Measurements from ENCODE around the gene TECPR2.
"Not testable (repeated sequence)": the region's sequence is repeated elsewhere in the genome, so short reads cannot be mapped to it uniquely, and the experiment has no call there.

TECPR2 gene

GRCh38 chr14:102323102-102323501 lies 39.6 kb upstream of the TECPR2 start:
- no peak overlapping the region for H3K4me3 ChIP-seq (ENCODE audit: low read length)
- TF ChIP-seq ZNF274 (IDR thresholded peaks at IDR 0.05; ENCODE audit: low read depth, low read length): no peak

GRCh38 chr14:102325791-102326345 lies 36.9 kb upstream of the TECPR2 start:
- no peak overlapping the region for H3K4me3 ChIP-seq (ENCODE audit: low read length)
- no peak for TF ChIP-seq ZNF274 (IDR thresholded peaks at IDR 0.05; ENCODE audit: low read depth, low read length)

- no peak for TF ChIP-seq ZNF274 (IDR thresholded peaks at IDR 0.05; ENCODE audit: low read depth, low read length)
- no peak overlapping the region for H3K4me3 ChIP-seq (ENCODE audit: low read length)
Measured at GRCh38 chr14:102326583-102326982, 36.2 kb upstream of the TECPR2 start.

- H3K4me3 ChIP-seq (ENCODE audit: low read length): not testable (repeated sequence)
Measured at GRCh38 chr14:102329381-102329780, 33.4 kb upstream of the TECPR2 start.

GRCh38 chr14:102330806-102331205 lies 31.9 kb upstream of the TECPR2 start:
- no peak overlapping the region for H3K4me3 ChIP-seq (ENCODE audit: low read length)
- no peak for TF ChIP-seq ZNF274 (IDR thresholded peaks at IDR 0.05; ENCODE audit: low read depth, low read length)

GRCh38 chr14:102333390-102333789 lies 29.4 kb upstream of the TECPR2 start:
- no peak overlapping the region for H3K4me3 ChIP-seq (ENCODE audit: low read length)
- no peak for TF ChIP-seq ZNF274 (IDR thresholded peaks at IDR 0.05; ENCODE audit: low read depth, low read length)

GRCh38 chr14:102333795-102334705 lies 28.7 kb upstream of the TECPR2 start:
- no peak overlapping the region for H3K4me3 ChIP-seq (ENCODE audit: low read length)
- TF ChIP-seq ZNF274 (IDR thresholded peaks at IDR 0.05; ENCODE audit: low read depth, low read length): no peak

- H3K4me3 ChIP-seq (ENCODE audit: low read length): no peak overlapping the region
- TF ChIP-seq ZNF274 (IDR thresholded peaks at IDR 0.05; ENCODE audit: low read depth, low read length): no peak
Measured at GRCh38 chr14:102335163-102335562, 27.6 kb upstream of the TECPR2 start.

GRCh38 chr14:102338724-102339123 lies 24.0 kb upstream of the TECPR2 start:
- TF ChIP-seq ZNF274 (IDR thresholded peaks at IDR 0.05; ENCODE audit: low read depth, low read length): no peak
- no peak overlapping the region for H3K4me3 ChIP-seq (ENCODE audit: low read length)

GRCh38 chr14:102341566-102341965 lies 21.2 kb upstream of the TECPR2 start:
- H3K4me3 ChIP-seq (ENCODE audit: low read length): no peak overlapping the region
- no peak for TF ChIP-seq ZNF274 (IDR thresholded peaks at IDR 0.05; ENCODE audit: low read depth, low read length)

- H3K4me3 ChIP-seq (ENCODE audit: low read length): no peak overlapping the region
- TF ChIP-seq ZNF274 (IDR thresholded peaks at IDR 0.05; ENCODE audit: low read depth, low read length): no peak
Measured at GRCh38 chr14:102342238-102342637, 20.5 kb upstream of the TECPR2 start.

- H3K4me3 ChIP-seq (ENCODE audit: low read length): no peak overlapping the region
- TF ChIP-seq ZNF274 (IDR thresholded peaks at IDR 0.05; ENCODE audit: low read depth, low read length): no peak
Measured at GRCh38 chr14:102344084-102344483, 18.7 kb upstream of the TECPR2 start.

- H3K4me3 ChIP-seq (ENCODE audit: low read length): no peak overlapping the region
- no peak for TF ChIP-seq ZNF274 (IDR thresholded peaks at IDR 0.05; ENCODE audit: low read depth, low read length)
Measured at GRCh38 chr14:102344485-102344884, 18.3 kb upstream of the TECPR2 start.

- TF ChIP-seq ZNF274 (IDR thresholded peaks at IDR 0.05; ENCODE audit: low read depth, low read length): no peak
- no peak overlapping the region for H3K4me3 ChIP-seq (ENCODE audit: low read length)
Measured at GRCh38 chr14:102345232-102345631, 17.5 kb upstream of the TECPR2 start.

- TF ChIP-seq ZNF274 (IDR thresholded peaks at IDR 0.05; ENCODE audit: low read depth, low read length): no peak
- H3K4me3 ChIP-seq (ENCODE audit: low read length): no peak overlapping the region
Measured at GRCh38 chr14:102346645-102347044, 16.1 kb upstream of the TECPR2 start.
